Measurements from ENCODE around the gene IMMP2L.
A peak's percentile ranks its signal among the peaks of the same experiment; 100 is the strongest.

- TF ChIP-seq CTCF (conservative IDR thresholded peaks at IDR 0.05; ENCODE audit: low read length) (peak; percentile 53), EZH2phosphoT487 (IDR thresholded peaks at IDR 0.05; ENCODE audit: borderline replicate concordance) (no peak)
Measured at GRCh38 chr7:111561904-111562732, at the start of gene IMMP2L.

All from Loucy (cell line).